Prostate gland (tissue), 2 donors: ENCODE data around the gene CLDN20. TPM values are rescaled to one million over a fixed set of nuclear protein-coding genes. Genes with fewer than 3 reads are reported as not detected.

Experiments used
- DNase-seq: peaks from one replicate; pipeline ENCODE4 v3.0.0-alpha.2; 2019; ENCODE audit warnings: low spot score
- H3K27ac ChIP-seq, 2 donors: fragments of 200-600 bp; sonication (generic); 2 replicates each; pipeline ENCODE4 v1.5.1; 2017 to 2019
- H3K27me3 ChIP-seq: fragments of 200-600 bp; sonication (generic); replicated peaks from 2 replicates; pipeline ENCODE4 v1.5.1; 2019; ENCODE audit not compliant: insufficient read depth
- H3K36me3 ChIP-seq, 2 donors: fragments of 200-600 bp; sonication (generic); 1 replicate in 1 of 2; 2 replicates in 1 of 2; pipeline versions ENCODE4 v1.5.1 to v1.8.1; 2017 to 2019
- H3K4me1 ChIP-seq: fragments of 200-600 bp; sonication (generic); replicated peaks from 2 replicates; pipeline ENCODE4 v1.5.1; 2019
- H3K4me3 ChIP-seq, 2 donors: fragments of 200-600 bp; sonication (generic); 2 replicates each; pipeline ENCODE4 v1.5.1; 2017 to 2019
- H3K9me3 ChIP-seq: fragments of 200-600 bp; sonication (generic); 2 replicates; pipeline ENCODE4 v1.5.1; 2017
- POLR2A ChIP-seq: fragments of 450-650 bp; IDR thresholded peaks from one replicate; pipeline ENCODE4 v1.6.1; 2016; ENCODE audit warnings: antibody characterized with exemption, mild to moderate bottlenecking
- POLR2AphosphoS5 ChIP-seq: sonication (generic); formaldehyde crosslinking; IDR thresholded peaks from one replicate; pipeline ENCODE4 v1.6.1; 2017; ENCODE audit warnings: antibody characterized with exemption
- WGBS: methylation state at CpG from one replicate; pipeline ENCODE4 v1.1.5; 2018; 5-methylcytosine and 5-hydroxymethylcytosine counted together
- intact Hi-C: fragments of 100-400 bp; cut with DNase I; formaldehyde crosslinking; loops from one replicate; pipeline ENCODE4 v1.14.2; 2022
- total RNA-seq, 2 donors: library from RNA; depleted of rRNA; stranded (reverse); fragments of >200 nt; gene quantifications; one replicate each; pipeline ENCODE4 v1.1.0, GENCODE V29; 2016
- TF ChIP-seq, protein P1 (sequence below), 4 experiments: fragments of 200-600 bp in 2 of 4; fragments of 450-650 bp in 2 of 4; sonication (generic) in 2 of 4; IDR thresholded peaks; 1 replicate in 3 of 4; 2 replicates in 1 of 4; pipeline ENCODE4 v1.5.1; 2016 to 2019; ENCODE audit warnings: antibody characterized with exemption in 4 of 4, mild to moderate bottlenecking in 2 of 4, moderate library complexity in 2 of 4

CLDN20 gene
- total RNA-seq, 2 donors from 2014 or later, result not detected

DNA sequence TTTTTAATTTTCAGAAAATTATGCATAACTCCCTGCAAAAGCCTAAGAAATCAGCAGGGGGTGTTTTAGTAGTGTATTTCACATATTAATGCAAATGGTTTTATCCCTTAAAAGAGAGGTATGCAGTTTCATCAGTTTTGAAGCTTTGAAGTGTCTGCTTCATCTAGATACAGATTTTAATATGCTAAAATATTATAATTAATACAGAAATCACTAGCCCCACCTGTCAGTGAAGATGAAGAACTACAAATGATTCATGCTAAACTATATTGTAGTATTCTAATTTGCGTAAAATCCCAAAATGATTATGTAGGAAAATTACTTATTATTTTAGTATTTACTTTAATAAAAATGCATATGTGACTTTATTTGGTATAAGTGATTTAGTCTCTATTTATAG is 53.4 kb downstream of the CLDN20 start:
- H3K4me3 ChIP-seq, result no peak overlapping the region
- 90% methylated on average over 1 of the region's 1 CpG for WGBS
- intact Hi-C loops, result no loop called here
- H3K4me1 ChIP-seq, result no peaks in the 10 kb centered on the region
- H3K36me3 ChIP-seq, result no peaks in the 10 kb centered on the region
- no peaks in the 10 kb centered on the region for H3K27me3 ChIP-seq
- no peaks in the 10 kb centered on the region for H3K9me3 ChIP-seq
- no peak for DNase-seq
- TF ChIP-seq POLR2AphosphoS5 (no peak), POLR2A (no peak)
- TF ChIP-seq, protein P1, sequence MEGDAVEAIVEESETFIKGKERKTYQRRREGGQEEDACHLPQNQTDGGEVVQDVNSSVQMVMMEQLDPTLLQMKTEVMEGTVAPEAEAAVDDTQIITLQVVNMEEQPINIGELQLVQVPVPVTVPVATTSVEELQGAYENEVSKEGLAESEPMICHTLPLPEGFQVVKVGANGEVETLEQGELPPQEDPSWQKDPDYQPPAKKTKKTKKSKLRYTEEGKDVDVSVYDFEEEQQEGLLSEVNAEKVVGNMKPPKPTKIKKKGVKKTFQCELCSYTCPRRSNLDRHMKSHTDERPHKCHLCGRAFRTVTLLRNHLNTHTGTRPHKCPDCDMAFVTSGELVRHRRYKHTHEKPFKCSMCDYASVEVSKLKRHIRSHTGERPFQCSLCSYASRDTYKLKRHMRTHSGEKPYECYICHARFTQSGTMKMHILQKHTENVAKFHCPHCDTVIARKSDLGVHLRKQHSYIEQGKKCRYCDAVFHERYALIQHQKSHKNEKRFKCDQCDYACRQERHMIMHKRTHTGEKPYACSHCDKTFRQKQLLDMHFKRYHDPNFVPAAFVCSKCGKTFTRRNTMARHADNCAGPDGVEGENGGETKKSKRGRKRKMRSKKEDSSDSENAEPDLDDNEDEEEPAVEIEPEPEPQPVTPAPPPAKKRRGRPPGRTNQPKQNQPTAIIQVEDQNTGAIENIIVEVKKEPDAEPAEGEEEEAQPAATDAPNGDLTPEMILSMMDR (IDR thresholded peaks at IDR 0.05), result no peak
- no peak overlapping the region for H3K27ac ChIP-seq

DNA sequence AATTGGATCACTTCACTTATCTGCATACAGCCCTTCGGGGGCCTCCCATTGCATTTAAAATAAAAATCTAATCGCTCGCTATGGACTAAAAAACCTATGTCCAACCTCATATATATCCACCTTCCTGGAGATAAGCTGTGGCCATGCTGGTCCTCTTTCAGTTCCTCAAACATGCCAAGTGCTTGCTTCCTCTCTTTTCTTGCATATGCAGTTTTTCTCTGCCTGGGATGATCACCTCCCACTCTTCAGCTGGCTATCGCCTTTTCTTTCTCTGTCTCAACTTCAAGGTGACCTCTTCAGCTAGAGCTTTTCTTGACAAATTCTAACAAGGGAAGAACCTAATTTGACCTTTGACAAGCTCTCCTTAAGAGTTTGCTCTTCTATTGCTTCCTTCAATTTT is 56.1 kb downstream of the CLDN20 start:
- H3K4me1 ChIP-seq, result no peaks in the 10 kb centered on the region
- intact Hi-C loops, result loop anchor here (10.0 kb wide), 1 partner anchor 205 kb away; no protein-coding TSS in a partner anchor
- no peaks in the 10 kb centered on the region for H3K27me3 ChIP-seq
- TF ChIP-seq, protein P1 (IDR thresholded peaks at IDR 0.05), result no peak
- DNase-seq, result no peak
- no peak overlapping the region for H3K4me3 ChIP-seq
- H3K36me3 ChIP-seq, result no peaks in the 10 kb centered on the region
- no peak overlapping the region for H3K27ac ChIP-seq
- H3K9me3 ChIP-seq, result no peaks in the 10 kb centered on the region
- 83% methylated on average over 4 of the region's 4 CpGs for WGBS

DNA sequence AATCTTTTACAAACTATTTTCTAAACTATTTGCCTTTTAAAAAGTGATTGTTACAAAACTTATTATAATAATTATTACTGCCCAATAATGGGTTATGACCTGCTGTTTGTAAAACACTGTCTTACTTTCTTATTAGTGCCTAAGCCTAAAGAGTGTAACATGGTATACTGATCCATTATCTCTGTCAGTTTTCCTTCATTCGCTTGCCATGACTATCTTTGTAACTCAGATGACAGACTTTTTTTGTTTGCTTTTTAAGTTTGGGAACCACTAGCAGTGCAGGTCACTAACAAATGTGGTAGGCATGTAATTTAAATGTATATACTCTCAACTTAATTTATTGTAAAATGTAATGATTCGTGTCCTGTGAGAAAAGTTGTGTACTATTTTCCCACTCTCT is 60.4 kb downstream of the CLDN20 start:
- TF ChIP-seq, protein P1 (IDR thresholded peaks at IDR 0.05), result no peak
- TF ChIP-seq POLR2A (no peak), POLR2AphosphoS5 (no peak)

DNA sequence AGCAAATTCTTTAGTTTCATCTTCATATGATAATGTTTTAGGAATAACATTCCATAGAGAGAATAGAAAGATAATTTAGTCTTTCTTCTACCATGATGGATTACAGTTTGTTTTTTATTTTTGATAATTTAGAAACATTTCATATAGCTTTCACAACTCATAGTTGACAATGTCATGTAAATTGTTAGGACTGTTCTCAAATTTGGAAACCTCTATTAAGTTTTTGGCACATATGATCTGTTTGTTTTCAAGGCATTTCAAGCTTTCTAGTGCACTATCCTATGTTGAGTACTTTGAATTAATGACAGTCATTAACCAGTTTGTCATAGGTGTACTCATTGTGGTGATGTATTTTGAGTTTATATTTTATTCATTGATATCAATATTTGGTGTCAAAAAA is 61.2 kb downstream of the CLDN20 start:
- H3K4me1 ChIP-seq, result no peaks in the 10 kb centered on the region
- intact Hi-C loops, result loop anchor here (10.0 kb wide), 1 partner anchor 200 kb away; no protein-coding TSS in a partner anchor
- no peak overlapping the region for H3K4me3 ChIP-seq
- DNase-seq, result no peak
- no peaks in the 10 kb centered on the region for H3K36me3 ChIP-seq
- no peaks in the 10 kb centered on the region for H3K27me3 ChIP-seq
- no peaks in the 10 kb centered on the region for H3K9me3 ChIP-seq
- no peak overlapping the region for H3K27ac ChIP-seq
- TF ChIP-seq, protein P1 (IDR thresholded peaks at IDR 0.05), result no peak
- TF ChIP-seq POLR2AphosphoS5 (no peak), POLR2A (no peak)

More for the DNA sequence above, 60.4 kb downstream of the CLDN20 start:
- 97% methylated on average over 2 of the region's 2 CpGs for WGBS
- H3K4me3 ChIP-seq, result no peak overlapping the region
- H3K4me1 ChIP-seq, result no peaks in the 10 kb centered on the region
- H3K36me3 ChIP-seq, result no peaks in the 10 kb centered on the region
- no peak overlapping the region for H3K27ac ChIP-seq
- no peaks in the 10 kb centered on the region for H3K27me3 ChIP-seq
- H3K9me3 ChIP-seq, result no peaks in the 10 kb centered on the region
- intact Hi-C loops, result loop anchor here (10.0 kb wide), 1 partner anchor 201 kb away; no protein-coding TSS in a partner anchor
- no peak for DNase-seq

DNA sequence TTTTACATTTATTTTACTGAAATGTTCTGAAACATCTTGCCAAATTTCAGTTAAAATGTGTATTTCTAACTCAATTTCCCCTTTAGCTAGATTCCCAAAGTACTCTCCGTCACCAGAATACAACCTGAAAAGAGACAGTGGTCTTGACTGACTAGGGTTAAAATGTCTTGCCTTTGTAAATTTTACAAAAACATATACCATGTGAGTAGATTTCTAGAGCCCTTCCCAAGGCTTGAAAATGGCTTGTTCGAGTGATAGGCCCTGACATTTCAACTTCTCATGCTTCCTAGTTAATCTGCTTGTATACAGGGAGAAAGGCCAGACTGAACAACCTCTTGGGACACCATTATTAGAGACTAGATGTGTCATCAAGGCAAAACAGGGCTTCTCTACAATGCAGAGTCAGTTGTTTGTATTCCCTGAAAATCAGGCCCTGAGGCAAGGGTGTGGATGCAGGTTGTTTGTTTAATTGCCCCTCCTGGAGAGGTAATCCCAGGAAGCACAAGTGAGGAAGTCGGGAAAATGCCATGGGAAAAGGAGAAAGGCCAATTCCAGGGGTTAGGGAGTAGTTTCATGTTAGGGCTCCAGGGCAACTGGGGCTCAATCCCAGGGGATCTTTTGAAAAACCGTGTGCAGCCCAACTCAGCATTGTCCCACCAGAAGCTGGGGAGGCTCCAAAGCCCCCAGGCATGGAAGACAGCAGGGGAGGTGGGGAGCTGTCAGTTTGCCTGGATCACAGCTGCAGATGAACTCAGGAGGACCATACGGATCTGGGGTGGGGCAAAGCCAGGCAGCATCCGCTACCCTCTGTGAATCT is 62.1 kb downstream of the CLDN20 start:
- TF ChIP-seq POLR2A (no peak), POLR2AphosphoS5 (no peak)
- TF ChIP-seq, protein P1 (IDR thresholded peaks at IDR 0.05), result no peak

More for the DNA sequence above, 62.1 kb downstream of the CLDN20 start:
- intact Hi-C loops, result loop anchor here (10.0 kb wide), 1 partner anchor 199 kb away; no protein-coding TSS in a partner anchor
- Histone ChIP-seq H3K27me3 (no peaks in the 10 kb centered on the region), H3K4me1 (no peaks in the 10 kb centered on the region), H3K36me3 (no peaks in the 10 kb centered on the region), H3K9me3 (no peaks in the 10 kb centered on the region), H3K27ac (no peak overlapping the region), H3K4me3 (no peak overlapping the region)
- no peak for DNase-seq
- 88% methylated on average over 6 of the region's 6 CpGs for WGBS
